MM.1S (cell line): ENCODE data around the gene CFAP251.
A peak's percentile ranks its signal among the peaks of the same experiment; 100 is the strongest.

Experiments
- DNase-seq: peaks from one replicate; pipeline ENCODE4 v3.0.0-alpha.2; 2015
- H2AFZ ChIP-seq: fragments of 300-600 bp; sonication (generic); 2 replicates; pipeline ENCODE4 v1.6.0; 2016; ENCODE audit warnings: antibody characterized with exemption, low read length
- H3F3A ChIP-seq: fragments of 300-600 bp; sonication (generic); 2 replicates; pipeline ENCODE4 v1.6.1; 2016; ENCODE audit warnings: mild to moderate bottlenecking, antibody characterized with exemption, low read length, moderate library complexity, mixed read lengths; ENCODE audit not compliant: insufficient read depth
- H3K27ac ChIP-seq: fragments of 300-600 bp; sonication (generic); 2 replicates; pipeline ENCODE4 v1.5.1; 2016; ENCODE audit warnings: mild to moderate bottlenecking, low read length
- H3K27me3 ChIP-seq: fragments of 300-600 bp; sonication (generic); replicated peaks from 2 replicates; pipeline ENCODE4 v1.6.0; 2016; ENCODE audit warnings: low read length; ENCODE audit not compliant: insufficient read depth
- H3K36me3 ChIP-seq: fragments of 300-600 bp; sonication (generic); replicated peaks from 2 replicates; pipeline ENCODE4 v1.6.1; 2016; ENCODE audit warnings: mild to moderate bottlenecking, low read length, mixed read lengths; ENCODE audit not compliant: insufficient read depth
- H3K4me1 ChIP-seq: fragments of 300-600 bp; sonication (generic); 2 replicates; pipeline ENCODE4 v1.6.1; 2016; ENCODE audit warnings: low read length, mixed read lengths
- H3K4me2 ChIP-seq: fragments of 300-600 bp; sonication (generic); 2 replicates; pipeline ENCODE4 v1.6.0; 2016; ENCODE audit warnings: low read depth, low read length
- H3K4me3 ChIP-seq: fragments of 300-600 bp; sonication (generic); 2 replicates; pipeline ENCODE4 v1.5.1; 2016; ENCODE audit warnings: low read length, mixed read lengths
- H3K79me2 ChIP-seq: fragments of 300-600 bp; sonication (generic); 2 replicates; pipeline ENCODE4 v1.6.1; 2016; ENCODE audit warnings: mixed run types, low read length, mixed read lengths
- H3K9ac ChIP-seq: fragments of 300-600 bp; sonication (generic); 2 replicates; pipeline ENCODE4 v1.6.1; 2016; ENCODE audit warnings: low read length, mixed read lengths
- H3K9me2 ChIP-seq: fragments of 300-600 bp; sonication (generic); replicated peaks from 2 replicates; pipeline ENCODE4 v1.6.1; 2016; ENCODE audit warnings: mild to moderate bottlenecking, low read length, mixed read lengths; ENCODE audit not compliant: insufficient read depth
- H3K9me3 ChIP-seq: fragments of 300-600 bp; sonication (generic); replicated peaks from 2 replicates; pipeline ENCODE4 v1.6.1; 2016; ENCODE audit warnings: mild to moderate bottlenecking, low read length, mixed read lengths; ENCODE audit not compliant: insufficient read depth
- H4K20me1 ChIP-seq: fragments of 300-600 bp; sonication (generic); 2 replicates; pipeline ENCODE4 v1.6.1; 2016; ENCODE audit warnings: mild to moderate bottlenecking, low read length, moderate library complexity, mixed read lengths; ENCODE audit not compliant: insufficient read depth
- CTCF ChIP-seq: fragments of 300-600 bp; sonication (generic); IDR thresholded peaks from 2 replicates; pipeline ENCODE4 v1.5.1; 2016; ENCODE audit warnings: antibody characterized with exemption, low read length, mixed read lengths
- EZH2 ChIP-seq: fragments of 300-600 bp; sonication (generic); optimal IDR thresholded peaks from 2 replicates; pipeline ENCODE3; 2017; ENCODE audit warnings: low read depth, mild to moderate bottlenecking, antibody characterized with exemption, low read length, mixed read lengths
- EZH2phosphoT487 ChIP-seq: fragments of 300-600 bp; sonication (generic); IDR thresholded peaks from 2 replicates; pipeline ENCODE4 v1.6.1; 2018; ENCODE audit warnings: antibody characterized with exemption, low read length

CFAP251 gene

GRCh38 chr12:122029620-122030423 is 111.4 kb downstream of the CFAP251 start:
- no peak overlapping the region for H3K9ac ChIP-seq

DNA sequence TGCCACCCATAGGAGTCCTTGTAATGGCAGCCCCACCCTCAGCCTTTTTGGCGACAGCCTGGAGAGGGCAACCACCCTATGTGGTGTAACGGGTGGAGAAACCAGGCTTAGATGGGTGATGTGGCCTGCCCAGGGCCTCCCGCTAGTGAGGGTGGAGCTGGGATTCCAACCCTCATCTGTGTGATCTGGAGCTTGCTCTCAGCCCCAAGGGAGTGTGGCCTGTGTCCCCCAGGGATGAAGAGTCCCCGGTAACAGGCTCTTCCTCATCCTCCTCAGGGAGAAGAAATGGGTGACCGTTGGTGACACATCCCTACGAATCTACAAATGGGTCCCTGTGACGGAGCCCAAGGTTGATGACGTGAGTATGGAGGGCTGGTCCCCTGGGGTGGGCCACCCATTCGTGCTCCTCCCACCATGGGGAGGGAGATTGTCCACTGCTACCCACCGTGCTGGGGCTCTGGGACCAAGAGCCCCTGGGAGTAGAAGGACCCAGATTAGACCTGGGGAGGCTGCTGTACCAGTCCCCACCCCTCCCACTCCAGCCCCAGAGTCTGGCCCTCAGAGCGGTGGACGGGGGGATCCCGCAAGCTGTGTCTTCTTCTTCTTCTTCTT is 112.1 kb downstream of the CFAP251 start:
- Histone ChIP-seq H3K4me1 (no peaks in the 10 kb centered on the region), H3K9ac (no peak overlapping the region), H3K27me3 (no peaks in the 10 kb centered on the region), H3K4me3 (no peak overlapping the region), H3K9me3 (no peaks in the 10 kb centered on the region), H2AFZ (no peak overlapping the region), H3K4me2 (no peak overlapping the region), H3K79me2 (no peaks in the 10 kb centered on the region), H3K27ac (no peak overlapping the region), H4K20me1 (no peaks in the 10 kb centered on the region), H3K36me3 (no peaks in the 10 kb centered on the region), H3F3A (no peaks in the 10 kb centered on the region), H3K9me2 (no peaks in the 10 kb centered on the region)
- no peak for DNase-seq
- no peak for TF ChIP-seq CTCF

More at GRCh38 chr12:122029620-122030423, 111.4 kb downstream of the CFAP251 start:
- H2AFZ ChIP-seq = no peak overlapping the region
- no peaks in the 10 kb centered on the region for H3K4me1 ChIP-seq
- H3K9me2 ChIP-seq = no peaks in the 10 kb centered on the region
- H3K27ac ChIP-seq = no peak overlapping the region
- no peaks in the 10 kb centered on the region for H3K36me3 ChIP-seq
- DNase-seq = no peak
- H3K9me3 ChIP-seq = no peaks in the 10 kb centered on the region
- H3K4me3 ChIP-seq = no peak overlapping the region
- H3K4me2 ChIP-seq = no peak overlapping the region
- TF ChIP-seq EZH2phosphoT487 (no peak), CTCF (no peak), EZH2 (no peak)
- H3F3A ChIP-seq = no peaks in the 10 kb centered on the region
- H3K27me3 ChIP-seq = no peaks in the 10 kb centered on the region
- H3K79me2 ChIP-seq = no peaks in the 10 kb centered on the region
- H4K20me1 ChIP-seq = no peaks in the 10 kb centered on the region

DNA sequence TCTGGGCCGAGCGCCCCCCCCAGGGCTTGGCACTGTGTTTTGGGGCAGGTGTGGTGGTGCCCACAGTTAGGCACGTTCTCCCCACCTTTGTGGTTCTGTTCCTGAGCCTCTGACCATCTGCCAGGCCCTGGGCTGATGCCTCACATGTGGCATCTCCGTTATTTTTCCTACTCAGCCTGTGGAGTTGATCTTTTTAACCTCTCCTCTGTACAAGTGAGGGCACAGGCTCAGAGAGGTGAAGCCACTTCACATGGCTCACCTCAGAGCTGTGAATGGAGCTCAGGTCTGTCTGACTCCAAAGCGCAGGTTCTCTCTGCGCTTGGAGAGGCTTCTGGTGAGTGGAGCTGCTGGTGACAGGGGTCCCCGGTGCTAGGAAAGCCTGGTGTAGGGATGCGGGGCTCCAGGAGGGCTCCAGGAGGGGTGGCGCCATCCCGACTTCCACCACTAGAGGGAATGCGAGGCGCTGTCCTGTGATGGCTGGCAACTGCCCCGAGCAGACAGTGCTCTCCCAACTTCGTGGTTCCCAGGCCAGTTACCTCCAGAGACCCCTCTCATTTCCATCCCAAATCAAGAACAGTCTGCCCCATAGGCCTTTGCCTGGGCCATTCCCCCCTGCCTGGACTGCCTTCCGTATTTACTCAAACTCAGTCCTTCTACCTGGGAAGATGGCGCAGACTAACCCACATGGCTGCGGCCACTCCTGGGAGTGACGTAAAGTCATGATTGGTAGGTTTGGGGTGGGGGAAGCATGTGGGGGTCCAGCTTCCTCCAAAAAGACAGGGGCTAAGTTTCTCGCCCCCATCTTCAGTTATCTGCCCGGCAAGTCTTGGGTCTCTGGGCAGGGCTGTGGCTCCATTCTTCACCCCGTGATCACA is 113.2 kb downstream of the CFAP251 start:
- H3K79me2 ChIP-seq = no peaks in the 10 kb centered on the region
- no peaks in the 10 kb centered on the region for H3K9me3 ChIP-seq
- H3K4me3 ChIP-seq = no peak overlapping the region
- H3K36me3 ChIP-seq = no peaks in the 10 kb centered on the region
- no peak overlapping the region for H3K4me2 ChIP-seq
- no peaks in the 10 kb centered on the region for H3K4me1 ChIP-seq
- no peak overlapping the region for H3K27ac ChIP-seq
- no peak overlapping the region for H2AFZ ChIP-seq
- no peaks in the 10 kb centered on the region for H3K9me2 ChIP-seq
- TF ChIP-seq CTCF (peak; percentile 41), EZH2 (no peak)
- no peaks in the 10 kb centered on the region for H3K27me3 ChIP-seq
- H3K9ac ChIP-seq = no peak overlapping the region
- DNase-seq = peak; percentile 12
- no peaks in the 10 kb centered on the region for H4K20me1 ChIP-seq
- no peaks in the 10 kb centered on the region for H3F3A ChIP-seq
